Transverse colon (tissue), 4 donors: ENCODE results near the gene FYB1. TPM values are rescaled to one million over a fixed set of nuclear protein-coding genes. Genes with fewer than 3 reads are reported as not detected.

Experiments used
- DNase-seq: peaks from one replicate; pipeline ENCODE4 v3.0.0-alpha.2; 2019
- H3K27ac ChIP-seq, 4 donors: fragments of 200-600 bp; sonication (generic); 2 replicates each; pipeline ENCODE4 v1.5.1; 2016 to 2018; ENCODE audit warnings: inconsistent platforms in 4 of 4
- H3K27me3 ChIP-seq: fragments of 200-600 bp; sonication (generic); 2 replicates; pipeline ENCODE4 v1.5.1; 2017; ENCODE audit warnings: inconsistent platforms
- H3K36me3 ChIP-seq, 4 donors: fragments of 200-600 bp; sonication (generic); 2 replicates each; pipeline ENCODE4 v1.5.1; 2017 to 2019; ENCODE audit warnings: inconsistent platforms in 4 of 4
- H3K4me1 ChIP-seq, 4 donors: fragments of 200-600 bp; sonication (generic); 2 replicates each; pipeline ENCODE4 v1.5.1; 2017 to 2020; ENCODE audit warnings: inconsistent platforms in 4 of 4
- H3K4me3 ChIP-seq, 4 donors: fragments of 200-600 bp; sonication (generic); 1 replicate in 1 of 4; 2 replicates in 3 of 4; pipeline versions ENCODE4 v1.5.1 to v1.6.1; 2017 to 2019; ENCODE audit warnings: inconsistent platforms in 4 of 4
- H3K9me3 ChIP-seq, 2 donors: fragments of 200-600 bp; sonication (generic); 2 replicates each; pipeline ENCODE4 v1.5.1; 2017 to 2019; ENCODE audit warnings: inconsistent platforms in 2 of 2
- CTCF ChIP-seq, 5 experiments: fragments of 200-600 bp in 3 of 5; fragments of 450-650 bp in 2 of 5; sonication (generic) in 3 of 5; IDR thresholded peaks; 1 replicate in 2 of 5; 2 replicates in 3 of 5; pipeline ENCODE4 v1.5.1; 2016 to 2017; ENCODE audit warnings: antibody characterized with exemption in 5 of 5, inconsistent platforms in 3 of 5, mild to moderate bottlenecking in 2 of 5, moderate library complexity in 1 of 5
- EP300 ChIP-seq: sonication (generic); formaldehyde crosslinking; IDR thresholded peaks from one replicate; pipeline ENCODE4 v1.6.1; 2017; ENCODE audit warnings: antibody characterized with exemption, low read depth
- POLR2A ChIP-seq: fragments of 450-650 bp; IDR thresholded peaks from one replicate; pipeline ENCODE4 v1.6.1; 2016; ENCODE audit warnings: antibody characterized with exemption, mild to moderate bottlenecking, moderate library complexity
- POLR2AphosphoS5 ChIP-seq, 3 donors: sonication (generic); formaldehyde crosslinking; IDR thresholded peaks; one replicate each; pipeline ENCODE4 v1.6.1; 2016; ENCODE audit warnings: antibody characterized with exemption in 3 of 3
- WGBS, 2 donors: methylation state at CpG; one replicate each; pipeline ENCODE4 v1.1.5; 2018; ENCODE audit warnings: low coverage in 1 of 2; 5-methylcytosine and 5-hydroxymethylcytosine counted together
- in situ Hi-C, 4 donors: fragments of 200-750 bp; cut with MboI; loops; one replicate each; pipeline versions ENCODE4 v1.15.0 to v1.15.1; 2017; ENCODE audit warnings: low sequenced_read_pairs in 3 of 4, low pct_ligation_motif_present in 1 of 4, low pct_unique_long_range_greater_than_20kb in 1 of 4
- intact Hi-C: fragments of 100-400 bp; cut with DNase I; formaldehyde crosslinking; loops from one replicate; pipeline ENCODE4 v1.15.1; 2023; ENCODE audit warnings: low total_unique reads
- total RNA-seq, 4 donors: library from RNA; depleted of rRNA; stranded (reverse); fragments of >200 nt; gene quantifications; one replicate each; pipeline ENCODE4 v1.1.0, GENCODE V29; 2016

Gene FYB1
- total RNA-seq, 4 donors from 2014 or later, result 6.4 to 38.5 (median 17.5) TPM

GRCh38 chr5:39216631-39217030 lies 2.7 kb downstream of the FYB1 start:
- no peak for DNase-seq
- 62% methylated on average over 2 of the region's 2 CpGs; no CpG with 5 or more reads in 1 of the 2 donors for WGBS, 2 donors
- intact Hi-C loops (loop anchor here (10.0 kb wide), 2 partner anchors 68 to 328 kb away; no protein-coding TSS in a partner anchor), in situ Hi-C loops (loop anchor here (5.0 to 10.0 kb wide), 5 partner anchors 66 to 348 kb away; no protein-coding TSS in a partner anchor)
- Histone ChIP-seq H3K9me3 (no peaks in the 10 kb centered on the region), H3K27ac (peak overlapping the region in 1 of 4 donors; percentile 27), H3K27me3 (no peaks in the 10 kb centered on the region), H3K4me3 (no peak overlapping the region), H3K4me1 (peaks cover 0 to 7% (median 3%) of the 10 kb centered on the region in 4 donors), H3K36me3 (no peaks in the 10 kb centered on the region)
- TF ChIP-seq POLR2A (no peak), EP300 (no peak)

- intact Hi-C loops, result loop anchor here (10.0 kb wide), 2 partner anchors 69 to 329 kb away; no protein-coding TSS in a partner anchor
- in situ Hi-C loops, result loop anchor here (5.0 to 10.0 kb wide), 5 partner anchors 66 to 349 kb away; no protein-coding TSS in a partner anchor
- H3K4me3 ChIP-seq, result no peak overlapping the region
- no peaks in the 10 kb centered on the region for H3K9me3 ChIP-seq
- TF ChIP-seq EP300 (no peak), CTCF (IDR thresholded peaks at IDR 0.05) (no peak), POLR2AphosphoS5 (IDR thresholded peaks at IDR 0.05) (no peak), POLR2A (no peak)
- H3K36me3 ChIP-seq, result no peaks in the 10 kb centered on the region
- H3K4me1 ChIP-seq, result peaks cover 0 to 7% (median 3%) of the 10 kb centered on the region in 4 donors
- H3K27ac ChIP-seq, result no peak overlapping the region
- no peaks in the 10 kb centered on the region for H3K27me3 ChIP-seq
- no peak for DNase-seq
- WGBS, 2 donors, result 50 to 53% methylated on average over 2 to 3 of the region's 3 CpGs
These were observed 3.5 kb downstream of the FYB1 start for GRCh38 chr5:39215857-39216256.

GRCh38 chr5:39214912-39215709 lies 4.3 kb downstream of the FYB1 start:
- TF ChIP-seq POLR2AphosphoS5 (IDR thresholded peaks at IDR 0.05) (no peak), CTCF (IDR thresholded peaks at IDR 0.05) (no peak), EP300 (no peak), POLR2A (no peak)
- no peak for DNase-seq
- H3K4me1 ChIP-seq, result peaks cover 0 to 7% (median 3%) of the 10 kb centered on the region in 4 donors
- intact Hi-C loops (loop anchor here (10.0 kb wide), 2 partner anchors 70 to 330 kb away; no protein-coding TSS in a partner anchor), in situ Hi-C loops (loop anchor here (5.0 to 10.0 kb wide), 5 partner anchors 67 to 350 kb away; no protein-coding TSS in a partner anchor)
- no peaks in the 10 kb centered on the region for H3K36me3 ChIP-seq
- no peaks in the 10 kb centered on the region for H3K27me3 ChIP-seq
- H3K4me3 ChIP-seq, result no peak overlapping the region
- no peaks in the 10 kb centered on the region for H3K9me3 ChIP-seq
- peak overlapping the region in 1 of 4 donors; percentile 32 for H3K27ac ChIP-seq
- 77 to 81% methylated on average over 6 of the region's 6 CpGs for WGBS, 2 donors

GRCh38 chr5:39213447-39214207 lies 5.7 kb downstream of the FYB1 start:
- Histone ChIP-seq H3K27me3 (no peaks in the 10 kb centered on the region), H3K9me3 (no peaks in the 10 kb centered on the region), H3K4me1 (peaks cover 0 to 7% (median 3%) of the 10 kb centered on the region in 4 donors), H3K27ac (peak overlapping the region in 2 of 4 donors; percentile 15 to 50), H3K36me3 (no peaks in the 10 kb centered on the region), H3K4me3 (no peak overlapping the region)
- WGBS, 2 donors, result 73 to 85% methylated on average over 6 of the region's 6 CpGs
- intact Hi-C loops (loop anchor here (10.0 kb wide), 2 partner anchors 71 to 331 kb away; no protein-coding TSS in a partner anchor), in situ Hi-C loops (loop anchor here in 2 of 4 donors (10.0 kb wide), 3 partner anchors 71 to 351 kb away; no protein-coding TSS in a partner anchor)
- TF ChIP-seq CTCF (IDR thresholded peaks at IDR 0.05), result no peak
- TF ChIP-seq EP300, result no peak
- no peak for TF ChIP-seq POLR2AphosphoS5 (IDR thresholded peaks at IDR 0.05)
- no peak for TF ChIP-seq POLR2A
- no peak for DNase-seq
